HG03378 (cell line): Measurements from ENCODE around the gene PPP1R8.
"Not testable (repeated sequence)": the region's sequence is repeated elsewhere in the genome, so short reads cannot be mapped to it uniquely, and the experiment has no call there.

Experiments
- ATAC-seq: cut with Tn5 transposase; IDR thresholded peaks from one replicate; pipeline ENCODE4 v1.9.1; 2021; ENCODE audit warnings: mild to moderate bottlenecking, moderate library complexity; ENCODE audit not compliant: unreplicated experiment

PPP1R8 gene

GRCh38 chr1:27868932-27869718 is 38.5 kb downstream of the PPP1R8 start:
- ATAC-seq = no peak

GRCh38 chr1:27869719-27870085 is 39.1 kb downstream of the PPP1R8 start:
- ATAC-seq = no peak

GRCh38 chr1:27871076-27871475 is 40.5 kb downstream of the PPP1R8 start:
- ATAC-seq = not testable (repeated sequence)

- ATAC-seq = no peak
Measured at GRCh38 chr1:27872059-27872801, 41.6 kb downstream of the PPP1R8 start, which contains the start of gene THEMIS2. Gene THEMIS2, plus strand, starts transcription at chr1:27872544. Its CDS starts 28 bp downstream, at chr1:27872572.

GRCh38 chr1:27872802-27873551 is 42.4 kb downstream of the PPP1R8 start:
- no peak for ATAC-seq

GRCh38 chr1:27873671-27874384 is 43.2 kb downstream of the PPP1R8 start:
- ATAC-seq = no peak

GRCh38 chr1:27876341-27877114 is 45.9 kb downstream of the PPP1R8 start:
- no peak for ATAC-seq

- no peak for ATAC-seq
Measured at GRCh38 chr1:27877115-27877416, 46.5 kb downstream of the PPP1R8 start.

GRCh38 chr1:27878039-27878438 is 47.5 kb downstream of the PPP1R8 start:
- ATAC-seq = no peak

- no peak for ATAC-seq
Measured at GRCh38 chr1:27878787-27879335, 48.3 kb downstream of the PPP1R8 start.

- no peak for ATAC-seq
Measured at GRCh38 chr1:27879374-27880082, 48.9 kb downstream of the PPP1R8 start.

- ATAC-seq = no peak
Measured at GRCh38 chr1:27882543-27882903, 51.9 kb downstream of the PPP1R8 start.

- no peak for ATAC-seq
Measured at GRCh38 chr1:27883536-27883935, 53.0 kb downstream of the PPP1R8 start.

GRCh38 chr1:27884006-27884954 is 53.7 kb downstream of the PPP1R8 start:
- ATAC-seq = peak; percentile 38

- ATAC-seq = no peak
Measured at GRCh38 chr1:27885114-27885528, 54.5 kb downstream of the PPP1R8 start.

GRCh38 chr1:27885621-27886352 is 55.2 kb downstream of the PPP1R8 start:
- no peak for ATAC-seq

- ATAC-seq = no peak
Measured at GRCh38 chr1:27886353-27886679, 55.7 kb downstream of the PPP1R8 start.

GRCh38 chr1:27886744-27887143 is 56.2 kb downstream of the PPP1R8 start:
- ATAC-seq = no peak
